IMR-90 (cell line): ENCODE measurements around the gene STRA6.

Source experiments
- MXI1 ChIP-seq: IDR thresholded peaks from 2 replicates; pipeline ENCODE4 v1.6.1; 2012; ENCODE audit warnings: low read depth, mild to moderate bottlenecking, low read length, moderate library complexity, borderline replicate concordance
- RAD21 ChIP-seq: IDR thresholded peaks from 2 replicates; pipeline ENCODE4 v1.6.1; 2012; ENCODE audit warnings: low read length, improper control_type of control experiment
- RFX5 ChIP-seq: IDR thresholded peaks from 2 replicates; pipeline ENCODE4 v1.8.0; 2012; ENCODE audit warnings: low read depth, mild to moderate bottlenecking, low read length, moderate library complexity
- TF ChIP-seq, protein P1 (sequence below): conservative IDR thresholded peaks from 2 replicates; pipeline ENCODE4 v1.5.1; 2012; ENCODE audit warnings: mild to moderate bottlenecking, low read depth, low read length, improper control_type of control experiment

DNA sequence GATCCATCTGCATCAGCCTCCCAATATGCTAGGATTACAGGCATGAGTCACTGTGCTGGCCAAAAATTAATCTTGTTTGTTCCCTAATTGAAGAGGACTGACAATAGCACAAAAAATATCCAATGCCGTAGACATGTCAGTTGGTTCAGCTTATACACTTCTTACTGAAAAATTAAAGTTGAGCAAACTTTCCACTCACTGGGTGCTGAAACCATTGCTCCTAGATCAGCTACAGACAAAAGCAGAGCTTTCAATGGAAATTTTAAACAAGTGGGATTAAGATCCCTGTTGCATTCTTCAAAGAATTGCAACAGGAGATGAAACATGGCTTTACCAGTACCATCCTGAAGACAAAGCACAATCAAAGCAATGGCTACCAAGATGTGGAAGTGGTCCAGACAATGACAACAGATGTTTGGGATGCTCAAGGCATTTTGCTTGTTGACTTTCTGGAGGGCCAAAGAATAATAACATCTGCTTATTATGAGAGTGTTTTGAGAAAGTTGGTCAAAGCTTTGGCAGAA lies 56.2 kb downstream of the STRA6 start:
- TF ChIP-seq, protein P1, sequence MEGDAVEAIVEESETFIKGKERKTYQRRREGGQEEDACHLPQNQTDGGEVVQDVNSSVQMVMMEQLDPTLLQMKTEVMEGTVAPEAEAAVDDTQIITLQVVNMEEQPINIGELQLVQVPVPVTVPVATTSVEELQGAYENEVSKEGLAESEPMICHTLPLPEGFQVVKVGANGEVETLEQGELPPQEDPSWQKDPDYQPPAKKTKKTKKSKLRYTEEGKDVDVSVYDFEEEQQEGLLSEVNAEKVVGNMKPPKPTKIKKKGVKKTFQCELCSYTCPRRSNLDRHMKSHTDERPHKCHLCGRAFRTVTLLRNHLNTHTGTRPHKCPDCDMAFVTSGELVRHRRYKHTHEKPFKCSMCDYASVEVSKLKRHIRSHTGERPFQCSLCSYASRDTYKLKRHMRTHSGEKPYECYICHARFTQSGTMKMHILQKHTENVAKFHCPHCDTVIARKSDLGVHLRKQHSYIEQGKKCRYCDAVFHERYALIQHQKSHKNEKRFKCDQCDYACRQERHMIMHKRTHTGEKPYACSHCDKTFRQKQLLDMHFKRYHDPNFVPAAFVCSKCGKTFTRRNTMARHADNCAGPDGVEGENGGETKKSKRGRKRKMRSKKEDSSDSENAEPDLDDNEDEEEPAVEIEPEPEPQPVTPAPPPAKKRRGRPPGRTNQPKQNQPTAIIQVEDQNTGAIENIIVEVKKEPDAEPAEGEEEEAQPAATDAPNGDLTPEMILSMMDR = no peak
- TF ChIP-seq RAD21 (no peak), RFX5 (no peak), MXI1 (no peak)
